Osteocyte (in vitro differentiated cells): Measurements from ENCODE around the gene LRRC28. TPM values are rescaled to one million over a fixed set of nuclear protein-coding genes. Genes with fewer than 3 reads are reported as not detected.

Source experiments
- DNase-seq: peaks from one replicate; pipeline ENCODE4 v3.0.0; 2021; ENCODE audit warnings: mixed read lengths; ENCODE audit not compliant: unreplicated experiment; ENCODE audit errors: extremely low spot score
- H3K27ac Mint-ChIP-seq: one replicate; pipeline ENCODE4 v1.8.0; 2021; ENCODE audit warnings: mild to moderate bottlenecking, mixed read lengths; ENCODE audit not compliant: unreplicated experiment
- H3K27me3 Mint-ChIP-seq: one replicate; pipeline ENCODE4 v1.8.0; 2021; ENCODE audit warnings: mixed read lengths; ENCODE audit not compliant: unreplicated experiment
- H3K36me3 Mint-ChIP-seq: one replicate; pipeline ENCODE4 v1.8.0; 2021; ENCODE audit warnings: mixed read lengths; ENCODE audit not compliant: unreplicated experiment
- H3K4me1 Mint-ChIP-seq: one replicate; pipeline ENCODE4 v1.8.0; 2021; ENCODE audit warnings: mixed read lengths; ENCODE audit not compliant: unreplicated experiment
- H3K4me3 Mint-ChIP-seq: one replicate; pipeline ENCODE4 v1.8.0; 2021; ENCODE audit warnings: mild to moderate bottlenecking, moderate library complexity, mixed read lengths; ENCODE audit not compliant: unreplicated experiment
- H3K9me3 Mint-ChIP-seq: one replicate; pipeline ENCODE4 v1.8.0; 2021; ENCODE audit warnings: mixed read lengths; ENCODE audit not compliant: unreplicated experiment
- CTCF ChIP-seq: fragments of 200-600 bp; sonication (generic); IDR thresholded peaks from 2 replicates; pipeline ENCODE4 v1.5.0; 2021; ENCODE audit warnings: antibody characterized with exemption, mild to moderate bottlenecking, moderate library complexity
- total RNA-seq: library from RNA; stranded (reverse); gene quantifications from 2 replicates; pipeline ENCODE4 v1.2.1, GENCODE V29; 2021

Gene LRRC28
- total RNA-seq, 1 donor from 2014 or later: 27.4 TPM

GRCh38 chr15:99257107-99257750 is 5.9 kb downstream of the LRRC28 start:
- no peak for DNase-seq
- peaks cover 21% of the 10 kb centered on the region for H3K4me1 Mint-ChIP-seq
- no peak overlapping the region for H3K4me3 Mint-ChIP-seq
- no peaks in the 10 kb centered on the region for H3K9me3 Mint-ChIP-seq
- no peak for TF ChIP-seq CTCF
- H3K36me3 Mint-ChIP-seq: peaks cover 15% of the 10 kb centered on the region
- no peak overlapping the region for H3K27ac Mint-ChIP-seq
- no peaks in the 10 kb centered on the region for H3K27me3 Mint-ChIP-seq

GRCh38 chr15:99264125-99264524 is 12.8 kb downstream of the LRRC28 start:
- no peaks in the 10 kb centered on the region for H3K27me3 Mint-ChIP-seq
- H3K4me1 Mint-ChIP-seq: peaks cover 4% of the 10 kb centered on the region
- no peak overlapping the region for H3K4me3 Mint-ChIP-seq
- no peak overlapping the region for H3K27ac Mint-ChIP-seq
- peaks cover 9% of the 10 kb centered on the region for H3K36me3 Mint-ChIP-seq
- H3K9me3 Mint-ChIP-seq: no peaks in the 10 kb centered on the region
- DNase-seq: no peak
- no peak for TF ChIP-seq CTCF

- Mint-ChIP-seq H3K9me3 (no peaks in the 10 kb centered on the region), H3K4me3 (no peak overlapping the region), H3K27me3 (no peaks in the 10 kb centered on the region), H3K27ac (no peak overlapping the region), H3K4me1 (peaks cover 4% of the 10 kb centered on the region), H3K36me3 (peaks cover 9% of the 10 kb centered on the region)
- TF ChIP-seq CTCF: no peak
- no peak for DNase-seq
These were observed 14.3 kb downstream of the LRRC28 start for GRCh38 chr15:99265541-99266070.

GRCh38 chr15:99267957-99268356 is 16.7 kb downstream of the LRRC28 start:
- H3K27ac Mint-ChIP-seq: no peak overlapping the region
- no peak overlapping the region for H3K4me3 Mint-ChIP-seq
- peaks cover 4% of the 10 kb centered on the region for H3K4me1 Mint-ChIP-seq
- DNase-seq: no peak
- H3K36me3 Mint-ChIP-seq: peaks cover 9% of the 10 kb centered on the region
- H3K27me3 Mint-ChIP-seq: no peaks in the 10 kb centered on the region
- no peak for TF ChIP-seq CTCF
- no peaks in the 10 kb centered on the region for H3K9me3 Mint-ChIP-seq

- Mint-ChIP-seq H3K27me3 (no peaks in the 10 kb centered on the region), H3K4me3 (no peak overlapping the region), H3K27ac (no peak overlapping the region), H3K9me3 (no peaks in the 10 kb centered on the region), H3K4me1 (peaks cover 8% of the 10 kb centered on the region), H3K36me3 (peaks cover 8% of the 10 kb centered on the region)
- TF ChIP-seq CTCF: no peak
- no peak for DNase-seq
These were observed 17.1 kb downstream of the LRRC28 start for GRCh38 chr15:99268431-99268830.
